ENCODE measurements around the gene AFF3. TPM values are rescaled to one million over a fixed set of nuclear protein-coding genes. Genes with fewer than 3 reads are reported as not detected.
"Not testable (repeated sequence)": the region's sequence is repeated elsewhere in the genome, so short reads cannot be mapped to it uniquely, and the experiment has no call there.

Gene AFF3
- total RNA-seq, 1 experiment from 2014 or later, result 0.42 TPM

GRCh38 chr2:99776906-99777646, 365.3 kb downstream of the AFF3 start:
- CTCF ChIA-PET, result interaction anchor here (0.6 to 0.7 kb wide), 3 partner anchors 9 to 418 kb away, joined by 3 to 4 read pairs (median 4); no protein-coding TSS in a partner anchor
- peak; percentile 1 for DNase-seq (ENCODE audit: unreplicated experiment)
- Mint-ChIP-seq H3K36me3 (ENCODE audit: insufficient read depth, unreplicated experiment) (no peaks in the 10 kb centered on the region), H3K27me3 (ENCODE audit: insufficient read depth, unreplicated experiment) (no peaks in the 10 kb centered on the region), H3K4me3 (ENCODE audit: unreplicated experiment) (no peak overlapping the region), H3K27ac (ENCODE audit: low read depth, unreplicated experiment) (no peak overlapping the region), H3K9me3 (ENCODE audit: unreplicated experiment) (peaks cover 15% of the 10 kb centered on the region), H3K4me1 (ENCODE audit: insufficient read depth, unreplicated experiment) (no peaks in the 10 kb centered on the region)
- BruUV-seq (replicated peaks), result no TSS peak
- intact Hi-C loops (cut with micrococcal nuclease), result loop anchor here (1.0 kb wide), 1 partner anchor 8 kb away; no protein-coding TSS in a partner anchor
- TF ChIP-seq CTCF (IDR thresholded peaks at IDR 0.05; ENCODE audit: unreplicated experiment), result no peak
- POLR2A ChIA-PET, result no interaction called here

GRCh38 chr2:99776206-99776905, 366.0 kb downstream of the AFF3 start:
- H3K27ac Mint-ChIP-seq (ENCODE audit: low read depth, unreplicated experiment), result no peak overlapping the region

GRCh38 chr2:99775585-99775984, 366.8 kb downstream of the AFF3 start:
- intact Hi-C loops (cut with micrococcal nuclease), result no loop called here
- H3K27me3 Mint-ChIP-seq (ENCODE audit: insufficient read depth, unreplicated experiment), result no peaks in the 10 kb centered on the region
- no peak overlapping the region for H3K27ac Mint-ChIP-seq (ENCODE audit: low read depth, unreplicated experiment)
- H3K4me3 Mint-ChIP-seq (ENCODE audit: unreplicated experiment), result no peak overlapping the region
- BruUV-seq (replicated peaks), result no TSS peak
- no peak for DNase-seq (ENCODE audit: unreplicated experiment)
- H3K36me3 Mint-ChIP-seq (ENCODE audit: insufficient read depth, unreplicated experiment), result no peaks in the 10 kb centered on the region
- TF ChIP-seq CTCF (IDR thresholded peaks at IDR 0.05; ENCODE audit: unreplicated experiment), result no peak
- H3K4me1 Mint-ChIP-seq (ENCODE audit: insufficient read depth, unreplicated experiment), result no peaks in the 10 kb centered on the region
- peaks cover 15% of the 10 kb centered on the region for H3K9me3 Mint-ChIP-seq (ENCODE audit: unreplicated experiment)
- POLR2A ChIA-PET, result interaction anchor here (0.7 kb wide), 1 partner anchor 19 kb away, joined by 4 read pairs; no protein-coding TSS in a partner anchor
- CTCF ChIA-PET, result interaction anchor here (0.6 kb wide), 1 partner anchor 431 kb away, joined by 3 read pairs; no protein-coding TSS in a partner anchor

More at GRCh38 chr2:99776206-99776905, 366.0 kb downstream of the AFF3 start:
- H3K9me3 Mint-ChIP-seq (ENCODE audit: unreplicated experiment), result peaks cover 15% of the 10 kb centered on the region
- DNase-seq (ENCODE audit: unreplicated experiment), result no peak
- BruUV-seq (replicated peaks), result no TSS peak
- ChIA-PET POLR2A (no interaction called here), CTCF (no interaction called here)
- H3K4me3 Mint-ChIP-seq (ENCODE audit: unreplicated experiment), result no peak overlapping the region
- H3K4me1 Mint-ChIP-seq (ENCODE audit: insufficient read depth, unreplicated experiment), result no peaks in the 10 kb centered on the region
- no peaks in the 10 kb centered on the region for H3K36me3 Mint-ChIP-seq (ENCODE audit: insufficient read depth, unreplicated experiment)
- no peak for TF ChIP-seq CTCF (IDR thresholded peaks at IDR 0.05; ENCODE audit: unreplicated experiment)
- no peaks in the 10 kb centered on the region for H3K27me3 Mint-ChIP-seq (ENCODE audit: insufficient read depth, unreplicated experiment)
- intact Hi-C loops (cut with micrococcal nuclease), result loop anchor here (1.0 kb wide), 1 partner anchor 9 kb away; no protein-coding TSS in a partner anchor

GRCh38 chr2:99773642-99774041, 368.7 kb downstream of the AFF3 start:
- H3K27ac Mint-ChIP-seq (ENCODE audit: low read depth, unreplicated experiment); H3K36me3 Mint-ChIP-seq (ENCODE audit: insufficient read depth, unreplicated experiment); DNase-seq (ENCODE audit: unreplicated experiment); H3K4me3 Mint-ChIP-seq (ENCODE audit: unreplicated experiment); H3K27me3 Mint-ChIP-seq (ENCODE audit: insufficient read depth, unreplicated experiment); intact Hi-C loops (cut with micrococcal nuclease); H3K4me1 Mint-ChIP-seq (ENCODE audit: insufficient read depth, unreplicated experiment); BruUV-seq (replicated peaks); POLR2A ChIA-PET: not testable (repeated sequence)
- H3K9me3 Mint-ChIP-seq (ENCODE audit: unreplicated experiment), result peaks cover 11% of the 10 kb centered on the region
- CTCF ChIA-PET, result interaction anchor here (1.0 kb wide), 1 partner anchor 488 kb away, joined by 3 read pairs; no protein-coding TSS in a partner anchor
